Gastroesophageal sphincter (tissue), 4 donors: ENCODE results near the gene VAV2. TPM values are rescaled to one million over a fixed set of nuclear protein-coding genes. Genes with fewer than 3 reads are reported as not detected.

Experiments
- ATAC-seq: fragments of 150-250 bp; one replicate; pipeline ENCODE4 v1.9.1; 2016; ENCODE audit warnings: mild to moderate bottlenecking, moderate library complexity
- H3K27ac ChIP-seq, 4 donors: fragments of 200-600 bp; sonication (generic) in 3 of 4; 1 replicate in 3 of 4; 2 replicates in 1 of 4; pipeline ENCODE4 v1.5.1; 2016 to 2019
- H3K27me3 ChIP-seq: fragments of 200-600 bp; sonication (generic); one replicate; pipeline ENCODE4 v1.5.1; 2019
- H3K36me3 ChIP-seq, 2 donors: fragments of 200-600 bp; sonication (generic); one replicate each; pipeline ENCODE4 v1.5.1; 2019; ENCODE audit warnings: control low read depth in 1 of 2
- H3K4me1 ChIP-seq, 3 donors: fragments of 200-600 bp; sonication (generic); 1 replicate in 2 of 3; 2 replicates in 1 of 3; pipeline ENCODE4 v1.5.1; 2016 to 2019; ENCODE audit warnings: control low read depth in 2 of 3
- H3K4me3 ChIP-seq, 2 donors: fragments of 200-600 bp; sonication (generic); one replicate each; pipeline ENCODE4 v1.5.1; 2019; ENCODE audit warnings: mild to moderate bottlenecking in 1 of 2, moderate library complexity in 1 of 2
- H3K9me3 ChIP-seq, 3 donors: fragments of 200-600 bp; sonication (generic); one replicate each; pipeline ENCODE4 v1.5.1; 2017 to 2019; ENCODE audit warnings: control low read depth in 2 of 3
- CTCF ChIP-seq, 4 experiments: fragments of 200-600 bp in 2 of 4; fragments of 450-650 bp in 2 of 4; sonication (generic) in 1 of 4; IDR thresholded peaks; one replicate each; pipeline ENCODE4 v1.5.1; 2017 to 2019; ENCODE audit warnings: antibody characterized with exemption in 4 of 4, mild to moderate bottlenecking in 2 of 4, moderate library complexity in 2 of 4
- EP300 ChIP-seq: sonication (generic); formaldehyde crosslinking; IDR thresholded peaks from one replicate; pipeline ENCODE4 v1.6.1; 2017; ENCODE audit warnings: antibody characterized with exemption, mild to moderate bottlenecking
- POLR2A ChIP-seq, 2 donors: fragments of 450-650 bp; IDR thresholded peaks; one replicate each; pipeline ENCODE4 v1.6.1; 2017; ENCODE audit warnings: antibody characterized with exemption in 2 of 2, mild to moderate bottlenecking in 2 of 2, moderate library complexity in 1 of 2
- POLR2AphosphoS5 ChIP-seq: sonication (generic); formaldehyde crosslinking; IDR thresholded peaks from one replicate; pipeline ENCODE4 v1.6.1; 2017; ENCODE audit warnings: antibody characterized with exemption
- WGBS, 2 donors: methylation state at CpG; one replicate each; pipeline ENCODE4 v1.1.5; 2018; ENCODE audit warnings: low coverage in 1 of 2; 5-methylcytosine and 5-hydroxymethylcytosine counted together
- total RNA-seq, 4 donors: library from RNA; depleted of rRNA; stranded (reverse); fragments of >200 nt; gene quantifications; one replicate each; pipeline ENCODE4 v1.1.0, GENCODE V29; 2016

Gene VAV2
- total RNA-seq, 4 donors from 2014 or later = 7.7 to 16.8 (median 8.9) TPM

DNA sequence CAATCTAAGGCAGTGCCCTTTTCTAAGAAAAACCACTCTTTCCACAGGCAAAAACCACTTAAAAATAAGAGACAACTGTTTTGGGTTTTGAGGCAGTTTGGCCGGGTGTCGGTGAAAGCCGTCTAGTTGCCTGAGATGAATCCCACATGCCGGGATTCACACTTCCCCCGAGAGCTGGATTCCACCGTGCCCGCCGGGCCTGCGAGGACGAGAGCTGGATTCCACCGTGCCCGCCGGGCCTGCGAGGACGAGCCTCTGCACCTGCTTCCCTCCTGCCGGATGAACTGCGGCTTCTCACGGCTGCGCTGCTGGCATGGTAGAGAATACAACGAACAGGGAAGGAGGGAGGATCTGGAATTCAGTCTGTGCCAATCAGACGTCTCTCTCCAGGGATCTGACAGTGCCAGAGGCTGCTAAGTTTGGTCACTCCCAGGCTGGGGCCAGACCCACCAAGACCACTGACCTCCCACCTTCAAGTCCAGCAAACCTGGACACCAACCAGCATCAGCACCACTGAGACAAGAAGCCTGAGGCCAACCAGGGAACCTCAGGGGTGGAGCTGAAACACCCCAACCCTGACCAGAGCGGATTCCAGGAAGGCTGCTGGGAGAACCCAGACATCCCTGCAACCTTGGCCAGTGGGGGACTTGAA lies 23.0 kb downstream of the VAV2 start:
- no peaks in the 10 kb centered on the region for H3K36me3 ChIP-seq
- no peak overlapping the region for H3K4me3 ChIP-seq
- peaks cover 0 to 23% (median 3%) of the 10 kb centered on the region in 3 donors for H3K4me1 ChIP-seq
- no peaks in the 10 kb centered on the region for H3K9me3 ChIP-seq
- no peak for ATAC-seq
- 56% methylated on average over 9 of the region's 22 CpGs; no CpG with 5 or more reads in 1 of the 2 donors for WGBS, 2 donors
- TF ChIP-seq POLR2A (IDR thresholded peaks at IDR 0.05) (no peak), EP300 (no peak), CTCF (IDR thresholded peaks at IDR 0.05) (no peak), POLR2AphosphoS5 (no peak)
- H3K27me3 ChIP-seq = no peaks in the 10 kb centered on the region
- no peak overlapping the region for H3K27ac ChIP-seq

- peaks cover 0 to 17% (median 3%) of the 10 kb centered on the region in 3 donors for H3K4me1 ChIP-seq
- TF ChIP-seq EP300 = no peak
- no peak for TF ChIP-seq POLR2A (IDR thresholded peaks at IDR 0.05)
- no peak overlapping the region for H3K4me3 ChIP-seq
- ATAC-seq = no peak
- WGBS, 2 donors = 85% methylated on average over 4 of the region's 12 CpGs; no CpG with 5 or more reads in 1 of the 2 donors
- H3K36me3 ChIP-seq = no peaks in the 10 kb centered on the region
- no peak overlapping the region for H3K27ac ChIP-seq
- H3K27me3 ChIP-seq = no peaks in the 10 kb centered on the region
- H3K9me3 ChIP-seq = no peaks in the 10 kb centered on the region
Measured at GRCh38 chr9:133968428-133968827, 23.7 kb downstream of the VAV2 start.

GRCh38 chr9:133967024-133967741 lies 24.9 kb downstream of the VAV2 start:
- Histone ChIP-seq H3K9me3 (no peaks in the 10 kb centered on the region), H3K27ac (no peak overlapping the region), H3K4me1 (peaks cover 0 to 21% (median 3%) of the 10 kb centered on the region in 3 donors), H3K27me3 (no peaks in the 10 kb centered on the region), H3K36me3 (no peaks in the 10 kb centered on the region), H3K4me3 (no peak overlapping the region)
- no peak for ATAC-seq
- 82 to 93% methylated on average over 5 to 6 of the region's 7 CpGs for WGBS, 2 donors
- TF ChIP-seq EP300 = no peak
- TF ChIP-seq POLR2A (IDR thresholded peaks at IDR 0.05) = no peak
- TF ChIP-seq POLR2AphosphoS5 = no peak
- no peak for TF ChIP-seq CTCF (IDR thresholded peaks at IDR 0.05)

DNA sequence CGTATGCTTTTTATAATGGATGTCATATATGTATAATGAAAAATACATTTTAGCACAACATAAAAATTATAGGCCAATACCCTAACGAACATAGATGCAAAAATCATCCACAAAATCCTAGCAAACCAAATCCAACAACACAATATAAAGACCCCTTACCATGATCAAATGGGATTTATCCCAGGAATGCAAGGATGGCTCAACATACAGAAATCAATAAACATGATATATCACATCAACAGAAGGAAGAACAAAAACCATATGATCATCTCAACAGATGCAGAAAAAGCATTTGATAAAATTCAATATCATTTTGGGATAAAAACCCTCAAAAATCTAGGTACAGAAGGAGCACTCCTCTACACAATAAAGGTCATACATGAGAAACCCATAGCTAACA lies 27.7 kb downstream of the VAV2 start:
- H3K27ac ChIP-seq = no peak overlapping the region
- ATAC-seq = no peak
- H3K4me3 ChIP-seq = no peak overlapping the region
- H3K4me1 ChIP-seq = peaks cover 0 to 27% (median 6%) of the 10 kb centered on the region in 3 donors
- H3K36me3 ChIP-seq = no peaks in the 10 kb centered on the region
- no peaks in the 10 kb centered on the region for H3K27me3 ChIP-seq
- 90 to 97% methylated on average over 2 of the region's 2 CpGs for WGBS, 2 donors
- TF ChIP-seq POLR2A (IDR thresholded peaks at IDR 0.05) (no peak), POLR2AphosphoS5 (no peak), CTCF (IDR thresholded peaks at IDR 0.05) (no peak), EP300 (no peak)
- no peaks in the 10 kb centered on the region for H3K9me3 ChIP-seq

DNA sequence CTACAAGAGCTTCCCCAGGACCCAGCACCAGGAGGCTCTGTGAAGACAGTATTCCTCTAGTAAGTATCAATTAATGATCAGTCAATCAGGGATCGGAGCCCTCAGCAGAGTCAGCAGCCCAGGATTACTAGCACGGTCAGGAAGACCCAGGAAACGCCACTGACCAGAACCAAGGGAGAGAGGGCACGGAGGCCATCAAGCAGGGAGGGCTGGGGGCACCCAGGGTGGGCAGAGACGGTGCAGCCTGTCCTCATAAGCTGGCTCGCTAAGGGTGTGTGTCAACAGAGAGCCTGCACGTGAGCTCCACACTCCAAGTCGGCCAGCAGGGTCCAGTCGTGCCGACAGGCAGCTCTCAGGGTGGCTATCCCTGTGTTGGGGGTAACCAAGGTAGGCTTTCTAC lies 29.0 kb downstream of the VAV2 start:
- no peak for ATAC-seq
- no peak for TF ChIP-seq EP300
- no peak for TF ChIP-seq CTCF (IDR thresholded peaks at IDR 0.05)
- TF ChIP-seq POLR2A (IDR thresholded peaks at IDR 0.05) = no peak
- no peaks in the 10 kb centered on the region for H3K36me3 ChIP-seq
- no peak overlapping the region for H3K27ac ChIP-seq
- peaks cover 0 to 36% (median 6%) of the 10 kb centered on the region in 3 donors for H3K4me1 ChIP-seq
- no CpG with 5 or more reads among the region's 10 CpGs for WGBS, 2 donors
- H3K27me3 ChIP-seq = no peaks in the 10 kb centered on the region
- H3K4me3 ChIP-seq = no peak overlapping the region
- H3K9me3 ChIP-seq = no peaks in the 10 kb centered on the region
